HUES48 (cell line): ENCODE data around the gene HIRIP3.

Experiments used
- H3K27ac ChIP-seq: one replicate; pipeline ENCODE4 v1.7.0; 2013; ENCODE audit warnings: low read depth, low read length, inconsistent platforms
- H3K27me3 ChIP-seq: 2 replicates; pipeline ENCODE4 v1.6.1; 2013; ENCODE audit warnings: mild to moderate bottlenecking, low read length; ENCODE audit not compliant: control insufficient read depth, insufficient read depth
- H3K36me3 ChIP-seq: 2 replicates; pipeline ENCODE4 v1.6.1; 2013; ENCODE audit warnings: low read length; ENCODE audit not compliant: control insufficient read depth, insufficient read depth
- H3K4me1 ChIP-seq: 2 replicates; pipeline ENCODE4 v1.6.1; 2013; ENCODE audit warnings: mild to moderate bottlenecking, low read length; ENCODE audit not compliant: control insufficient read depth, insufficient read depth
- H3K4me3 ChIP-seq: 2 replicates; pipeline ENCODE4 v1.5.1; 2013; ENCODE audit warnings: mild to moderate bottlenecking, low read depth, low read length
- H3K9ac ChIP-seq: 2 replicates; pipeline ENCODE4 v1.6.1; 2013; ENCODE audit warnings: mild to moderate bottlenecking, low read depth, low read length, moderate library complexity
- H3K9me3 ChIP-seq: 2 replicates; pipeline ENCODE4 v1.6.1; 2013; ENCODE audit warnings: low read length; ENCODE audit not compliant: control insufficient read depth, insufficient read depth

Gene HIRIP3

DNA sequence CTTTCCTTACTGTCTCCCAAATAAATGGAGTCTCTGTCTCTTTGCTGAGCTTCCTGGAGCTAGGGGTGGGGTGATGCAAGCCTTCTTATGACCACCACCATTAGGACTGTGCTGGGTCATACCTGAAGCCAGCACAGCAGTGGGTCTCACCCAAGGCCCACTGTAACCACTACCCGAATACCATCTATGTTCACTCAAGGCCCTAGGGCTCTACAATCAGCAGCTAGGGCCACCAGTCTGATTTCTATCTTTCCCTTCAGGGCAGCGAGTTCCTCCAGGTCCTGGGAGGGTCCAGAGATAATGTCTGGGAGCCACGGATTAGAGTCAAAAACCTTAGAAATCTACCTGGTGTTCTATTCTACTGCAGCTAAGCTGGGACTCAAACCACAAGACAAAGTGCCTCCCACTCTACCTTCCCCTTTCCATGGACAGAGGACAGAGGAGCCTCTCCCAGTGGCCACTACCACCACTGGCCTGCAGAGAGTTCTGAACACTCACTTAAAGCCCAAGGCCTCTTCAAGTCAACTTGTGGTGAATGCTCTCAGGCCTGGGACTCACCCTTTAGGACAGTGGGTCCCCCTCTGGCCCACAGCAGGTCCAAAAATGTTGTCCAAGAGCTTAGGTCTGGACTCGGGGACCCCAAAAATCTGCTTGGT lies 44.5 kb downstream of the HIRIP3 start:
- Histone ChIP-seq H3K4me1 (peaks cover 8% of the 10 kb centered on the region), H3K36me3 (no peaks in the 10 kb centered on the region), H3K9ac (no peak overlapping the region), H3K27me3 (no peaks in the 10 kb centered on the region), H3K4me3 (no peak overlapping the region), H3K27ac (no peak overlapping the region), H3K9me3 (no peaks in the 10 kb centered on the region)

GRCh38 chr16:29947897-29948296 lies 47.5 kb downstream of the HIRIP3 start:
- Histone ChIP-seq H3K36me3 (no peaks in the 10 kb centered on the region), H3K4me3 (no peak overlapping the region), H3K4me1 (peaks cover 12% of the 10 kb centered on the region), H3K9me3 (no peaks in the 10 kb centered on the region), H3K9ac (no peak overlapping the region), H3K27me3 (no peaks in the 10 kb centered on the region), H3K27ac (no peak overlapping the region)

- Histone ChIP-seq H3K4me3 (no peak overlapping the region), H3K9ac (no peak overlapping the region), H3K4me1 (0 out of 2 replicates have a peak, but pooled peaks cover 5% of the 10 kb centered on the region), H3K36me3 (no peaks in the 10 kb centered on the region), H3K27me3 (no peaks in the 10 kb centered on the region), H3K27ac (peak overlapping the region; percentile 85), H3K9me3 (no peaks in the 10 kb centered on the region)
Observed at GRCh38 chr16:29943846-29944799, 51.3 kb downstream of the HIRIP3 start.
